Mucosa of descending colon (tissue), 3 donors: ENCODE data around the gene STPG2. TPM values are rescaled to one million over a fixed set of nuclear protein-coding genes. Genes with fewer than 3 reads are reported as not detected.

Experiments used
- ATAC-seq: fragments of 200-7000 bp; cut with Tn5 transposase; one replicate; pipeline ENCODE4 v1.9.1; 2020; ENCODE audit warnings: mild to moderate bottlenecking, moderate library complexity
- DNase-seq, 3 donors: peaks; one replicate each; pipeline ENCODE4 v3.0.0-alpha.2; 2020
- H3K36me3 ChIP-seq: fragments of 200-600 bp; one replicate; pipeline ENCODE4 v1.8.0; 2021; ENCODE audit warnings: low read depth, mild to moderate bottlenecking
- H3K4me1 ChIP-seq: fragments of 200-600 bp; one replicate; pipeline ENCODE4 v1.8.0; 2021; ENCODE audit warnings: low read depth, mild to moderate bottlenecking
- H3K4me3 ChIP-seq: fragments of 200-600 bp; one replicate; pipeline ENCODE4 v1.8.0; 2021; ENCODE audit warnings: mild to moderate bottlenecking
- H3K9me3 ChIP-seq: fragments of 200-600 bp; one replicate; pipeline ENCODE4 v1.8.0; 2021; ENCODE audit warnings: mild to moderate bottlenecking
- intact Hi-C, 2 donors: fragments of 100-400 bp; cut with DNase I in 1 of 2; cut with micrococcal nuclease in 1 of 2; formaldehyde crosslinking; loops; one replicate each; pipeline versions ENCODE4 v1.11.0 to v1.11.1; 2022; cut with DNase I, micrococcal nuclease
- total RNA-seq, 3 donors: library from RNA; stranded (reverse); fragmentation: NEBNext Ultra II Directional in 2 of 3; extraction: Animal tissue kit (Norgen Biotek cat#: 25700) in 2 of 3; gene quantifications; one replicate each; pipeline versions ENCODE4 v1.2.1 to v1.2.4, GENCODE V29; 2021 to 2023
- TF ChIP-seq, protein P1 (sequence below): fragments of 200-600 bp; IDR thresholded peaks from one replicate; pipeline ENCODE4 v1.8.0; 2022; ENCODE audit warnings: antibody characterized with exemption, mild to moderate bottlenecking
- donor health status: DM: no; HTN: no; CAD: no; lungs with moderate emphysema.
- donor health status: DM: no; HTN: no; CAD: no.
- donor health status: DM: no; HTN: yes; CAD: no.

Gene STPG2
- total RNA-seq, 3 donors from 2014 or later, result 0.17 to 1.3 (median 0.41) TPM

- no peaks in the 10 kb centered on the region for H3K36me3 ChIP-seq
- TF ChIP-seq, protein P1, sequence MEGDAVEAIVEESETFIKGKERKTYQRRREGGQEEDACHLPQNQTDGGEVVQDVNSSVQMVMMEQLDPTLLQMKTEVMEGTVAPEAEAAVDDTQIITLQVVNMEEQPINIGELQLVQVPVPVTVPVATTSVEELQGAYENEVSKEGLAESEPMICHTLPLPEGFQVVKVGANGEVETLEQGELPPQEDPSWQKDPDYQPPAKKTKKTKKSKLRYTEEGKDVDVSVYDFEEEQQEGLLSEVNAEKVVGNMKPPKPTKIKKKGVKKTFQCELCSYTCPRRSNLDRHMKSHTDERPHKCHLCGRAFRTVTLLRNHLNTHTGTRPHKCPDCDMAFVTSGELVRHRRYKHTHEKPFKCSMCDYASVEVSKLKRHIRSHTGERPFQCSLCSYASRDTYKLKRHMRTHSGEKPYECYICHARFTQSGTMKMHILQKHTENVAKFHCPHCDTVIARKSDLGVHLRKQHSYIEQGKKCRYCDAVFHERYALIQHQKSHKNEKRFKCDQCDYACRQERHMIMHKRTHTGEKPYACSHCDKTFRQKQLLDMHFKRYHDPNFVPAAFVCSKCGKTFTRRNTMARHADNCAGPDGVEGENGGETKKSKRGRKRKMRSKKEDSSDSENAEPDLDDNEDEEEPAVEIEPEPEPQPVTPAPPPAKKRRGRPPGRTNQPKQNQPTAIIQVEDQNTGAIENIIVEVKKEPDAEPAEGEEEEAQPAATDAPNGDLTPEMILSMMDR, result no peak
- no peak for ATAC-seq
- H3K4me1 ChIP-seq, result no peaks in the 10 kb centered on the region
- H3K9me3 ChIP-seq, result peaks cover 5% of the 10 kb centered on the region
- no peak for DNase-seq
- no peak overlapping the region for H3K4me3 ChIP-seq
- intact Hi-C loops, result no loop called here
Observed at GRCh38 chr4:97828646-97829045, 314.6 kb downstream of the STPG2 start.

- Histone ChIP-seq H3K4me3 (no peak overlapping the region), H3K36me3 (no peaks in the 10 kb centered on the region), H3K9me3 (no peaks in the 10 kb centered on the region), H3K4me1 (no peaks in the 10 kb centered on the region)
- intact Hi-C loops, result no loop called here
- TF ChIP-seq, protein P1, result no peak
- DNase-seq, result no peak
- no peak for ATAC-seq
Observed at GRCh38 chr4:97819294-97819693, 324.0 kb downstream of the STPG2 start.

DNA sequence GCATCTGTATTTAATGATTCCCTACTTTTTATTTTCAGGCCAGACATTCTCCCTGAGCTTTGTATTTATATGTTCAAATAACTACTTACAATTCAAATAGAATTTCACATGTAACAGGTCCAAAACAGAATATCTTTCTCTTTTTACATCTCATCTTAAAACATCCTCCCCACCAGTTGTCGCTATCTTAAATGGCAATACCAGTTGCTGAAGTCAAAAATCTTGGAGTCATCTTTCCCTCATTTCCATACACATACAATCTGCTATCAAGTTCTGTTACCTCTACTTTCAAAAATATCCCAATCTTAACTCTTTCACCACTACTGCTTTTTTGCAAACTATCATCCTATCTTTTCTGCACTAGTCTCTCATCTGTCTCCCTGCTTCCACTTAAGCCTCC, 330.5 kb downstream of the STPG2 start:
- Histone ChIP-seq H3K4me1 (no peaks in the 10 kb centered on the region), H3K9me3 (no peaks in the 10 kb centered on the region), H3K36me3 (no peaks in the 10 kb centered on the region), H3K4me3 (no peak overlapping the region)
- intact Hi-C loops, result no loop called here
- TF ChIP-seq, protein P1, result no peak
- ATAC-seq, result no peak
- DNase-seq, result no peak

DNA sequence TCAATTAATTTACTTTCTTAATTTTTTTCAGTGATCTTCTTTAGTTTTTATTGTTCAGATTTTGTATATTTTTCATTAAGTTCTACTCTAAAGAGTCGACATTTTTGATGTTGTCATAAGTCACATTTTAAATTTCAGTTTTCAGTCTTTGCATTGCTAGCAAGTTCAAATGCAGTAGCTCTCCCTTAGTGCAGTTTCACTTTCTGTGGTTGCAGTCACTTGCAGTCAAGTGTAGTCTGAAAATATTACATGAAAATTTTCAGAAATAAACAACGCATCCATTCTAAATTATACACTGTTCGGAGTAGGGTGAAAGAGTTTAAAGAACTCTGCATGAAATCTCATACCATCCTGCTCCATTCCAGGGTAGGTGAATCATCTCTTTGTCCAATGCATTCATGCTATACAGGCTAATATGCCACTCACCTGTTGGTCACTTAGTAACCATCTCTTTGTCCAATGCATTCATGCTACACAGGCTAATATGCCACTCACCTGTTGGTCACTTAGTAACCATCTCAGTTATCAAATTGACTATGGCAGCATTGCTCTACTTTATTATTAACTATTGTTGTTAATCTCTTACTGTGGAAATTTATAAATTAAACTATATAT, 356.9 kb downstream of the STPG2 start:
- H3K4me3 ChIP-seq, result no peak overlapping the region
- no peaks in the 10 kb centered on the region for H3K4me1 ChIP-seq
- no peak for DNase-seq
- no peak for ATAC-seq
- H3K36me3 ChIP-seq, result no peaks in the 10 kb centered on the region
- intact Hi-C loops, result no loop called here
- peaks cover 8% of the 10 kb centered on the region for H3K9me3 ChIP-seq
- TF ChIP-seq, protein P1, result no peak

DNA sequence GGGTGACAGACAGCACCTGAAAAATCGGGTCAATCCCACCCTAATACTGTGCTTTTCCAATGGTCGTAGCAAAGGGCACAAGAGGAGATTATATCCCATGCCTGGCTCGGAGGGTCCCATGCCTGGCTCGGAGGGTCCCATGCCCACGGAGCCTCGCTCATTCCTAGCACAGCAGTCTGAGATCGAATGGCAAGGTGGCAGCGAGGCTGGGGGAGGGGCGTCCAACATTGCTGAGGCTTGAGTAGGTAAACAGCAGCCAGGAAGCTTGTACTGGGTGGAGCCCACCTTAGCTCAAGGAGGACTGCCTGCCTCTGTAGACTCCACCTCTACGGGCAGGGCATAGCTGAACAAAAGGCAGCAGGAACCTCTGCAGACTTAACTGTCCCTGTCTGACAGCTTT, 365.1 kb downstream of the STPG2 start:
- DNase-seq, result no peak
- ATAC-seq, result no peak
- no peaks in the 10 kb centered on the region for H3K9me3 ChIP-seq
- no peak overlapping the region for H3K4me3 ChIP-seq
- no peaks in the 10 kb centered on the region for H3K36me3 ChIP-seq
- TF ChIP-seq, protein P1, result no peak
- H3K4me1 ChIP-seq, result no peaks in the 10 kb centered on the region
- intact Hi-C loops, result no loop called here
